ENCODE data around the gene TMEM114. TPM values are rescaled to one million over a fixed set of nuclear protein-coding genes. Genes with fewer than 3 reads are reported as not detected.

The TMEM114 gene
- total RNA-seq, 1 donor: not detected

- H3K4me3 ChIP-seq (ENCODE audit: low read depth, low read length): no peak overlapping the region
- no peak for DNase-seq (ENCODE audit: low read depth)
- TF ChIP-seq CTCF (IDR thresholded peaks at IDR 0.05; ENCODE audit: insufficient read depth, low read depth, low read length): no peak
Measured at GRCh38 chr16:8550728-8551387, 39.5 kb downstream of the TMEM114 start.

GRCh38 chr16:8549843-8550412, 40.4 kb downstream of the TMEM114 start:
- no peak for TF ChIP-seq CTCF (IDR thresholded peaks at IDR 0.05; ENCODE audit: insufficient read depth, low read depth, low read length)

GRCh38 chr16:8548166-8548565, 42.1 kb downstream of the TMEM114 start:
- no peak overlapping the region for H3K4me3 ChIP-seq (ENCODE audit: low read depth, low read length)
- no peak for DNase-seq (ENCODE audit: low read depth)
- no peak for TF ChIP-seq CTCF (IDR thresholded peaks at IDR 0.05; ENCODE audit: insufficient read depth, low read depth, low read length)

More at GRCh38 chr16:8549843-8550412, 40.4 kb downstream of the TMEM114 start:
- DNase-seq (ENCODE audit: low read depth): no peak
- no peak overlapping the region for H3K4me3 ChIP-seq (ENCODE audit: low read depth, low read length)

GRCh38 chr16:8547762-8548161, 42.5 kb downstream of the TMEM114 start:
- no peak for DNase-seq (ENCODE audit: low read depth)
- no peak overlapping the region for H3K4me3 ChIP-seq (ENCODE audit: low read depth, low read length)
- no peak for TF ChIP-seq CTCF (IDR thresholded peaks at IDR 0.05; ENCODE audit: insufficient read depth, low read depth, low read length)

- no peak for TF ChIP-seq CTCF (IDR thresholded peaks at IDR 0.05; ENCODE audit: insufficient read depth, low read depth, low read length)
- H3K4me3 ChIP-seq (ENCODE audit: low read depth, low read length): no peak overlapping the region
- no peak for DNase-seq (ENCODE audit: low read depth)
Measured at GRCh38 chr16:8544406-8544805, 45.9 kb downstream of the TMEM114 start.

- no peak overlapping the region for H3K4me3 ChIP-seq (ENCODE audit: low read depth, low read length)
- no peak for TF ChIP-seq CTCF (IDR thresholded peaks at IDR 0.05; ENCODE audit: insufficient read depth, low read depth, low read length)
- DNase-seq (ENCODE audit: low read depth): no peak
Measured at GRCh38 chr16:8543258-8543657, 47.1 kb downstream of the TMEM114 start.

Measured in fibroblast of villous mesenchyme (primary cell).